22Rv1 (cell line): Measurements from ENCODE around the gene SLC48A1.

Experiments used
- CTCF ChIP-seq: fragments of 450-650 bp; IDR thresholded peaks from 2 replicates; pipeline ENCODE4 v1.5.1; 2017; ENCODE audit warnings: mild to moderate bottlenecking
- ZFX ChIP-seq: fragments of 450-650 bp; IDR thresholded peaks from 2 replicates; pipeline ENCODE4 v1.6.1; 2017; ENCODE audit warnings: antibody characterized with exemption, borderline replicate concordance

GRCh38 chr12:47743311-47743860 lies 29.7 kb upstream of the SLC48A1 start:
- TF ChIP-seq CTCF, result no peak
- no peak for TF ChIP-seq ZFX
